IMR-90 (cell line): ENCODE data around the gene ZNF48. TPM values are rescaled to one million over a fixed set of nuclear protein-coding genes. Genes with fewer than 3 reads are reported as not detected.
A peak's percentile ranks its signal among the peaks of the same experiment; 100 is the strongest.

ENCODE experiments used
- ATAC-seq: fragments of 200-7000 bp; cut with Tn5 transposase; 2 replicates; pipeline ENCODE4 v1.9.1; 2020; ENCODE audit warnings: low read depth, mild to moderate bottlenecking, moderate library complexity
- BruUV-seq: library from RNA; stranded (reverse); fragments of 400-500 nt; replicated peaks from 2 replicates; lab custom pipeline; 2021; lab: Mats Ljungman, UMichigan
- CTCF ChIA-PET: fragments of 300-600 bp; formaldehyde crosslinking; extraction: SDS; loops from one replicate; lab custom pipeline; 2021; ENCODE audit warnings: antibody characterized with exemption; lab: Yijun Ruan, JAX
- POLR2A ChIA-PET: fragments of 300-600 bp; sonication (Branson Sonifier 250); formaldehyde crosslinking; loops from one replicate; lab custom pipeline; 2022; ENCODE audit warnings: antibody characterized with exemption; ENCODE audit not compliant: unreplicated experiment; lab: Charles Lee
- DNase-seq: peaks from one replicate; pipeline ENCODE4 v3.0.0; 2013
- H2AFZ ChIP-seq: replicated peaks from 2 replicates; pipeline ENCODE3; 2013; ENCODE audit warnings: low read length, mild to moderate bottlenecking; ENCODE audit not compliant: poor library complexity
- H2AK5ac ChIP-seq: 2 replicates; pipeline ENCODE4 v1.6.1; 2013; ENCODE audit warnings: low read depth, low read length, inconsistent platforms
- H2AK9ac ChIP-seq: replicated peaks from 2 replicates; pipeline ENCODE3; 2013; ENCODE audit warnings: mild to moderate bottlenecking, low read depth, low read length, moderate library complexity; ENCODE audit not compliant: poor library complexity
- H2BK120ac ChIP-seq: 2 replicates; pipeline ENCODE4 v1.6.1; 2013; ENCODE audit warnings: low read depth, low read length, inconsistent platforms
- H2BK15ac ChIP-seq: 3 replicates; pipeline ENCODE4 v1.6.1; 2013; ENCODE audit warnings: low read depth, low read length, inconsistent platforms
- H2BK20ac ChIP-seq: 2 replicates; pipeline ENCODE4 v1.6.1; 2013; ENCODE audit warnings: low read depth, mild to moderate bottlenecking, inconsistent platforms, low read length, moderate library complexity
- H2BK5ac ChIP-seq: 2 replicates; pipeline ENCODE4 v1.6.1; 2013; ENCODE audit warnings: mild to moderate bottlenecking, low read depth, low read length, inconsistent platforms; ENCODE audit not compliant: poor library complexity, severe bottlenecking
- H3K14ac ChIP-seq: replicated peaks from 2 replicates; pipeline ENCODE4 v1.6.1; 2013; ENCODE audit warnings: low read depth, low read length, inconsistent platforms
- H3K18ac ChIP-seq: 2 replicates; pipeline ENCODE4 v1.6.1; 2013; ENCODE audit warnings: low read depth, low read length, control low read depth
- H3K23ac ChIP-seq: 2 replicates; pipeline ENCODE4 v1.6.1; 2013; ENCODE audit warnings: low read depth, low read length, inconsistent platforms
- H3K27ac ChIP-seq: 2 replicates; pipeline ENCODE4 v1.5.1; 2013; ENCODE audit warnings: mild to moderate bottlenecking, control low read depth, low read length; ENCODE audit not compliant: insufficient read depth
- H3K27me3 ChIP-seq: 2 replicates; pipeline ENCODE4 v1.6.1; 2013; ENCODE audit warnings: low read length; ENCODE audit not compliant: control insufficient read depth, insufficient read depth
- H3K36me3 ChIP-seq: 2 replicates; pipeline ENCODE4 v1.6.1; 2013; ENCODE audit warnings: low read length, mixed read lengths; ENCODE audit not compliant: control insufficient read depth, insufficient read depth
- H3K4ac ChIP-seq: 2 replicates; pipeline ENCODE4 v1.6.1; 2013; ENCODE audit warnings: low read depth, low read length, inconsistent platforms
- H3K4me1 ChIP-seq: 2 replicates; pipeline ENCODE4 v1.6.1; 2013; ENCODE audit warnings: low read length, mixed read lengths; ENCODE audit not compliant: control insufficient read depth, insufficient read depth
- H3K4me2 ChIP-seq: 2 replicates; pipeline ENCODE4 v1.6.1; 2013; ENCODE audit warnings: low read depth, mild to moderate bottlenecking, control low read depth, low read length, moderate library complexity
- H3K4me3 ChIP-seq: 2 replicates; pipeline ENCODE4 v1.5.1; 2013; ENCODE audit warnings: low read depth, mild to moderate bottlenecking, control low read depth, low read length, moderate library complexity; ENCODE audit not compliant: insufficient read depth
- H3K56ac ChIP-seq: 2 replicates; pipeline ENCODE4 v1.6.1; 2013; ENCODE audit warnings: low read length, inconsistent platforms; ENCODE audit not compliant: insufficient read depth; ENCODE audit errors: extremely low read depth
- H3K79me1 ChIP-seq, 2 experiments: 2 replicates each; pipeline ENCODE4 v1.6.1; 2013; ENCODE audit warnings: low read length in 2 of 2, inconsistent platforms in 1 of 2, low read depth in 1 of 2
- H3K9ac ChIP-seq: 2 replicates; pipeline ENCODE4 v1.6.1; 2013; ENCODE audit warnings: low read depth, low read length, control low read depth
- H3K9me1 ChIP-seq: 2 replicates; pipeline ENCODE4 v1.6.1; 2013; ENCODE audit warnings: low read length, inconsistent platforms; ENCODE audit not compliant: insufficient read depth
- H3K9me3 ChIP-seq: 2 replicates; pipeline ENCODE4 v1.6.1; 2013; ENCODE audit warnings: low read length; ENCODE audit not compliant: control insufficient read depth, insufficient read depth
- H4K20me1 ChIP-seq: 2 replicates; pipeline ENCODE4 v1.6.1; 2013; ENCODE audit warnings: low read length, inconsistent platforms; ENCODE audit not compliant: insufficient read depth
- H4K5ac ChIP-seq: 2 replicates; pipeline ENCODE4 v1.6.1; 2013; ENCODE audit warnings: mild to moderate bottlenecking, low read depth, low read length, control low read depth
- H4K8ac ChIP-seq, 2 experiments: 2 replicates each; pipeline ENCODE4 v1.6.1; 2013; ENCODE audit warnings: low read depth in 2 of 2, low read length in 2 of 2, control low read depth in 1 of 2, inconsistent platforms in 1 of 2
- H4K91ac ChIP-seq: 2 replicates; pipeline ENCODE4 v1.6.1; 2013; ENCODE audit warnings: low read depth, low read length, inconsistent platforms; ENCODE audit not compliant: insufficient read depth
- BHLHE40 ChIP-seq: fragments of 150-350 bp; IDR thresholded peaks from 2 replicates; pipeline ENCODE4 v1.6.1; 2016; ENCODE audit warnings: mild to moderate bottlenecking, low read depth, low read length
- CEBPB ChIP-seq: IDR thresholded peaks from 2 replicates; pipeline ENCODE4 v1.6.1; 2012; ENCODE audit warnings: low read depth, low read length, improper control_type of control experiment
- CHD1 ChIP-seq: IDR thresholded peaks from 2 replicates; pipeline ENCODE4 v1.6.1; 2012; ENCODE audit warnings: low read depth, low read length, improper control_type of control experiment
- CTCF ChIP-seq: conservative IDR thresholded peaks from 2 replicates; pipeline ENCODE4 v1.5.1; 2012; ENCODE audit warnings: mild to moderate bottlenecking, low read depth, low read length, improper control_type of control experiment
- ELK1 ChIP-seq: fragments of 150-350 bp; IDR thresholded peaks from 2 replicates; pipeline ENCODE4 v1.6.1; 2016; ENCODE audit warnings: low read depth, mild to moderate bottlenecking, low read length, moderate library complexity, borderline replicate concordance
- MAZ ChIP-seq: IDR thresholded peaks from 2 replicates; pipeline ENCODE4 v1.6.1; 2012; ENCODE audit warnings: low read depth, mild to moderate bottlenecking, low read length, improper control_type of control experiment, moderate library complexity, borderline replicate concordance
- NFE2L2 ChIP-seq: fragments of 150-350 bp; IDR thresholded peaks from 2 replicates; pipeline ENCODE4 v1.6.1; 2016; ENCODE audit warnings: low read depth, mild to moderate bottlenecking, low read length
- POLR2A ChIP-seq: IDR thresholded peaks from 2 replicates; pipeline ENCODE4 v1.6.1; 2012; ENCODE audit warnings: mild to moderate bottlenecking, low read depth, low read length
- RAD21 ChIP-seq: IDR thresholded peaks from 2 replicates; pipeline ENCODE4 v1.6.1; 2012; ENCODE audit warnings: low read length, improper control_type of control experiment
- SMC3 ChIP-seq: fragments of 150-350 bp; IDR thresholded peaks from 2 replicates; pipeline ENCODE4 v1.6.1; 2016; ENCODE audit warnings: low read depth, mild to moderate bottlenecking, antibody characterized with exemption, low read length, moderate library complexity
- WGBS, 2 experiments: methylation state at CpG; one replicate each; pipeline versions ENCODE4 v1.1.5 to v1.1.7; 2013; ENCODE audit warnings: missing lambda C conversion rate in 2 of 2; ENCODE audit not compliant: insufficient read length in 1 of 2; ENCODE audit errors: extremely low coverage in 2 of 2; 5-methylcytosine and 5-hydroxymethylcytosine counted together
- dilution Hi-C: fragments of 300-500 bp; cut with HindIII; formaldehyde crosslinking; loops from one replicate; pipeline ENCODE4 v1.14.3; 2018; ENCODE audit warnings: low sequenced_read_pairs; ENCODE audit not compliant: unreplicated experiment
- in situ Hi-C: fragments of 300-500 bp; cut with MboI; formaldehyde crosslinking; loops from 3 replicates; pipeline ENCODE4 v1.14.3; 2019; ENCODE audit warnings: low sequenced_read_pairs, inconsistent platforms, mixed read lengths
- intact Hi-C: fragments of 100-400 bp; cut with micrococcal nuclease; formaldehyde crosslinking; loops from 2 replicates; pipeline ENCODE4 v1.10.0; 2022
- polyA plus RNA-seq, 3 experiments: library from polyadenylated mRNA; depleted of rRNA; stranded (reverse); fragments of >200 nt; gene quantifications; 2 replicates each; pipeline ENCODE4 v1.2.3, GENCODE V29; 2012; ENCODE audit warnings: low replicate concordance in 1 of 3
- total RNA-seq: library from RNA; depleted of rRNA; stranded (reverse); fragments of >200 nt; gene quantifications from 2 replicates; pipeline ENCODE4 v1.2.3, GENCODE V29; 2012

ZNF48 gene
- total and polyA plus RNA-seq, 2 of the 4 experiments (the other 2 are of a cell fraction) = 5.8 to 6.6 TPM

DNA sequence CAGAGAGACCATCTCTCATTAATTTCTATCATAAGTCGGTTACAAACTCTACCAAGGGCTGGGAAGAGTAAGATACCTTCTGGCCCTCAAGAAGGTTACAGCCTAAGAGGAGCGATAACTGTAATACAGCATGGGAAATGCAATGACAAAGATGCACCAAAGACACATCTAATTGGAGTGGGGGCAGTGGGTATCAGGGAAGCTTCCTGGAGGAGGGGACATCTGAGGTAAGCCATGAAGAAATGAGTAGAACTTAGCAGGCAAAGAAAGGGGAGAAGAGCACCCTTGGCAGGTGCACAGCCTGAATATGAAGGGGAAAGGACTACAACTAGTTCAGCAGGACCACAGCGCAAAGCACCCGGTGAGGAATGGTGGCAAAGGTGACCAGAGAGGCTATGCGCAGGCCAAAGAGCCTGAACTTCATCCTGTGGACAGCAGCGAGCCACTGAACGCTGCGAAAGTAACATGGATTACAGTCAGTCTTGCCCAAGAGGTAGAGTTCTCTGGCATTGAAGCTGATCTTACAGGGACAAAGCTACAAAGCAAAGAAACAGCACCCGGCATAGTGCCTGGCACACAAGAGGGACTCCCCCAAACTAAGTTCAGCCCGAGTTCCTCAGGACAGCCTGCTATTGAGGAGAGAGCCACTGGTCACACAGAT lies 27.7 kb upstream of the ZNF48 start:
- Histone ChIP-seq H3K9me3 (no peaks in the 10 kb centered on the region), H3K23ac (peak overlapping the region; percentile 26; the same call in 1 of the 2 replicates), H4K5ac (no peak overlapping the region), H3K4ac (peak overlapping the region; percentile 1), H2BK5ac (no peak overlapping the region), H3K36me3 (peaks cover 18% of the 10 kb centered on the region), H2BK20ac (no peak overlapping the region), H2AFZ (no peak overlapping the region), H3K4me1 (peaks cover 3% of the 10 kb centered on the region; the same call in 1 of the 2 replicates), H3K56ac (no peak overlapping the region), H3K79me1 (peaks cover 9 to 64% of the 10 kb centered on the region in 2 experiments), H4K8ac (no peak overlapping the region), H2BK120ac (no peak overlapping the region), H4K20me1 (peaks cover 51% of the 10 kb centered on the region), H3K4me2 (peak overlapping the region; percentile 99), H3K14ac (peak overlapping the region; percentile 49), H4K91ac (no peak overlapping the region), H2AK5ac (peak overlapping the region; percentile 36; the same call in 1 of the 2 replicates), H3K9ac (peak overlapping the region; percentile 90; the same call in 1 of the 2 replicates), H2AK9ac (peak overlapping the region; percentile 99), H3K18ac (no peak overlapping the region), H3K9me1 (peaks cover 17% of the 10 kb centered on the region), H3K4me3 (peak overlapping the region; percentile 86), H3K27ac (no peak overlapping the region; the same call in 1 of the 2 replicates), H2BK15ac (no peak overlapping the region), H3K27me3 (no peaks in the 10 kb centered on the region)
- no TSS peak for BruUV-seq
- 100% methylated on average over 2 of the region's 10 CpGs; no CpG with 5 or more reads in 1 of the 2 experiments for WGBS, 2 experiments
- CTCF ChIA-PET = interaction anchor here (1.2 kb wide), 1 partner anchor 275 kb away, joined by 3 read pairs; no protein-coding TSS in a partner anchor
- no peak for TF ChIP-seq CHD1
- no peak for TF ChIP-seq ELK1
- TF ChIP-seq POLR2A = no peak
- no peak for TF ChIP-seq BHLHE40
- TF ChIP-seq MAZ = no peak
- TF ChIP-seq NFE2L2 = no peak
- no peak for TF ChIP-seq RAD21
- no peak for TF ChIP-seq SMC3
- TF ChIP-seq CTCF = no peak
- no peak for TF ChIP-seq CEBPB
- POLR2A ChIA-PET = no interaction called here
- in situ Hi-C loops = no loop called here
- intact Hi-C loops = loop anchor here (1.0 to 2.0 kb wide), 2 partner anchors 42 to 275 kb away; no protein-coding TSS in a partner anchor
- ATAC-seq (no peak), DNase-seq (no peak)
- dilution Hi-C loops = no loop called here
